Stimulated activated CD8-positive, alpha-beta memory T cell treated with anti-CD3 and anti-CD28 coated beads, Interleukin-7, amount 100 ng/mL, for 48 hours (primary cell): Measurements from ENCODE around the gene PERCC1.
A peak's percentile ranks its signal among the peaks of the same experiment; 100 is the strongest.

Experiments
- DNase-seq, 2 donors: peaks; one replicate each; pipeline ENCODE4 v3.0.0-alpha.2; 2020; ENCODE audit warnings: low read depth in 1 of 2; ENCODE audit errors: extremely low read depth in 1 of 2

Gene PERCC1

DNA sequence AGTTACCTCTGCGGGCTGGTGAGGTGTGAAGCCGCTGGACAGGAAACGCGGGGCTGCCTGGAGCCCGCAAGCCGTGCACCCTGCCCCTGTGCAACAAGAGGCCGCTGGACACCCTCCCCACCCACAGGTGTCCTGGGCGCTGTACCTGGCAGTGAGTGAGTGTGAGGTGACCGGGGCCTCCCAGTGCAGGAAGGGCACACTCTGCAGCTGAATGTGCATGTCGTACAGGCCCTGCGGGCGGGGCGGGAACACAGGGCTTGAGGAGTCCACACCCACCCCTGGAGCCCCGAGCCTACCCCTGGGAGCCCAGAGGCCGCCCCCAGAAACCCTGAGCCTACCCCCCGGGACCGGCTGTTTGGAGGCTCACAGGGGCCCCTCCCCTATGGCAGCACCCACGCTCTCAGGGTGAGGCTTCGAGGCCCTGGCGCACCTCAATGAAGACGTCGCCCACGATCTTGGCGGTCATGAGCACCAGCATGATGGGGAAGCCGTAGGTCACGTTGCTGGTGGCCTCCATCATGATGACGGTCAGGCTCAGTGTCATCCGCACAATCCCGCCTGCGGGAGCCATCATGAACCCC, 17.7 kb downstream of the PERCC1 start:
- DNase-seq, result no peak

- no peak for DNase-seq
Measured at GRCh38 chr16:1449201-1449788, 18.4 kb downstream of the PERCC1 start.

DNA sequence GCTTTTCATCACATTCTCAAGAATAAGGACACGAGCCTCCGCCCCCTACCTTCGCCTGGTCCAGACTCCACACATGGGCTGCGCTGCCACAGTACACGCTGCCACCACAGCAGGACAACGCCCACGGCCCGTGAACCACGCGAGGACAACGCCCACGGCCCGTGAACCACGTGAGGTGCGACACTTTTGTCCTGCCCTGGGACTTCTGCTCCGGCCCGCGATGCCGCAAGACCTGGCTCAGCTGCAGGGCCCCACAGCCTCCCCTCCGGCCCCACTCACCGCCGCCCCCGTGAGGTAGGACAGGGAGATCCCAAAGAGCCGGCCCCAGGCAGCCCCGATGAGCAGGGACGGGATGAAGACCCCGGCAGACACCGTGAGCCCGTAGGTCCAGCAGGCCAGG, 19.3 kb downstream of the PERCC1 start:
- no peak for DNase-seq

- DNase-seq, result no peak
Measured at GRCh38 chr16:1450841-1451240, 20.0 kb downstream of the PERCC1 start.

DNA sequence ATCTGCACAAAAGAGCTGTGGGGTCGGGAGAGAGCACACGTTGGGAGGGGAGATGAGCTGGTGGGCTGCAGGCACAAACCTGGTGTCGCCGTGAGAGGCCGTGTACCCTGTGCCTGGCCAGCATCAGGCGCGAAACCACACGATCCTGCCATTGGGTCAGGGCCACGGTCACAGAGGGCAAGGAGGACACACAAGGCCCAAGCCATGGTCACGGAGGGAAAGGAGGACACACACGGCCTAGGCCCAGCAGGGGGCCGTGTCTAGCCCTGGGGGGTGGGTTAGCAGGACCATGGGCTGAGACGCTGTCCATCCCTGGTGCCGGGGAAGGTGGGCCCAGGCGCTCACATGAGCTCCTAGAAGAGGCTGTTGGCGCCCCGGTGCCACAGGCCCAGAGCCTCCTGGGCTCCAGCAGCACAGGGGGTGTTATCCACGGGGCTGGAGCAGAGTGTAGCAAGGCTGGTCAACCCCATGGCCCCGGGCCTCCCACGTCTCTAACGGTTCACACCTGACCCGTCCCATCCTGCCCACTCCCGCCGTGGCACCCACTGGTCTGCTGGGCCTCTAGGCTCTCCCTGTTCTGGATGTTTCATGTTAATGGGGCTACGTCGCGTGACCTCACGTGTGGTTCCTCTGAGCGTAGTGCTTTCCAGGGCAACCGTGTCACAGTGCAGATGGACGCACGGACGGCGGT, 21.0 kb downstream of the PERCC1 start:
- DNase-seq, result no peak

- DNase-seq, result no peak
Measured at GRCh38 chr16:1452530-1452929, 21.7 kb downstream of the PERCC1 start.

- DNase-seq, result no peak
Measured at GRCh38 chr16:1453316-1453715, 22.4 kb downstream of the PERCC1 start.

- no peak for DNase-seq
Measured at GRCh38 chr16:1454561-1454960, 23.7 kb downstream of the PERCC1 start.

DNA sequence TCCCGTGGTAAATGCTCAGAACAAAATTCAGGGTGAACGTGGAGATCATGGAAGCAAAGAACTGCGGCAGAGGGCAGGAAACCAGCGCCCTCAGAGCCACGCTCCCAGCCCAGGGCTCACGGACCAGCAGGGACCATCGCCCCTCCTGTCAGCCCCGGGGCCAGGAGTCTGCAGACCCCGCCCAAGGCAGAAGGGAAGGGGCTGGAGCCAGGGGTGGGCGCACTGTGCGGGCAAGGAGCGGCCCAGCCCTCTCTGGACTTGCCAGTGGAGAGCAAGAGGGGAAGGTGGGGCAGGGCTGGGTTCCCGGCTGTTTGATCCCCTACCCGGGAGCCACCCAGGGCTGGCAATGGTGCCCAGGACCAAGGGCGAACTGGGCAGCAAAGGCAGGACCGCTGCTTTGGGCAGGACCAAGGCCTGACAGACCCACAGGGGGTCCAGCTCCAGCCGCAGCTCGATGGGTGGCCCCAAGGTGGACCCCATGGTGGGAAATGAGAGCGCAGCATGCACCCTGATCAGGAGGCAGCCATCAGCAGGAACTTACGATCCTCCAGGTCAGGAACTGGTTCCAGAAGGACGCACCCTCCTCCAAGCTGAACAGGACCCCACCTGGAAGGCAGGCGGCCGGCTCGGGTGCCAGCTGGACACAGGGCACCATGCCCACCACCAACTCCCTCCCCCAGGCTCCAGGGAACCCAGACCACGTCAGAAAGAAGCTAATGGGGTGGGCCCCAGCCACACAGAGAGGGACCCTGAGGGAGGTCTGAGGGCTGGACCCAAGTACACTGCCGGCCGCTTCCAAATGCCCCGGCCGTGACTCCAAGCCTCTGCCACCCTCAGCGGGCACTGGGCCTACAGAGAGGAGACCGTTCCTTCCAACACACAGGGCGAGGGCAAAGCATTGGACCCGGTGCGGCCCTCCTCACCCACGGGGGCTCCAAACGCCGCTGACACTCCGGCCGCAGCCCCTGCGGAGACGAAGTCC, 24.6 kb downstream of the PERCC1 start:
- no peak for DNase-seq

DNA sequence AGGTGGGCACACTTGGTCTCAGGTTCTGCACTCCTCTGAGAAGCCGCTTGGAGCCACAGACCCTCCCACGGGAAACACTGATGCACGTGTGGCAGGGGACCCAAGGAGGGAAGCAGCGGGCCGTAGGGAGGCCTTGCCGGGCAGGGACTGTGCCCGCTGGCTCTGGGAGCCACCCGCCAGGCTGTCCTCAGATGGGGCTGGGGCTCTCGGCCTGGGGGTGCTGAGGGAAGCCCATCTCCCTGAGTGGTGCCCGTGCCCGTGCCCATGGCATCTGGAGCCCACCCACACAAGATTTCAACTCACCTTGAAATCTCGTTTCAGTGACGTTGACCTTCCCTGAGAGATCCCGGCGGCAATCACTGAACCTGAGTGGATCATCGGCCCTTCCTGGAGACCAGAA, 26.1 kb downstream of the PERCC1 start:
- no peak for DNase-seq

DNA sequence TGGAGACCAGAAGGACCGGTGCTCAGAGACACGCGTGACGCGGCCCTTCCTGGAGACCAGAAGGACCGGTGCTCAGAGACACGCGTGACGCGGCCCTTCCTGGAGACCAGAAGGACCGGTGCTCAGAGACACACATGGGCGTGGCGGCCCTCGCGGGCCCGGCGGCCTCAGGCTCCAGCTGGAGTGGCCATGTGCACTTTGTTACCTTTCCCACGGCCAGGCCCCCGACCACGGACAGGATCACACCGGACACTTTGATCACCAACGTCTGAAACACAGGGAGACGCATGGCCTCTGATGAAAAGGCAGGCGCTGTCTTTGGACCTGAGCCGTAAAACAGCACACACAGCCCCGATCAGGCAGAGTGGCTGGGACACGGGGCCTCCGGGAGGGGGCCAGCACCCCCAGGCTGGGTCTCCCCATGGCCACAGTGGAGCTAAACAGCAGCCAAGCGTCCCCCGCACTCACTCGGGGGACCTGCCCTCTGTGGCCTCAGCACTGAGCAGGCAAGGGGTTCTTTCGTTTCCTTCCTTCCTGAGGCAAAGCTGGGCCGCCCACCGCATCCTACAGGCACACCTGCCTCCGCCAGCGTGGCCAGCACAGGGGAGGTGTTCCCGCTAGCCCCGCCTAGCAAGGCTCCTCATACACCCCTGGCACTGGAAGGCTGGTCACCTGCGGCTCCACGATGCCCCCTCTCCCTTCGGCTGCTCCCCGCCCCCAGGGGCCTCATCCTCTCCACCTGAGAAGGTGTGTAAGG, 26.8 kb downstream of the PERCC1 start:
- DNase-seq, result no peak

DNA sequence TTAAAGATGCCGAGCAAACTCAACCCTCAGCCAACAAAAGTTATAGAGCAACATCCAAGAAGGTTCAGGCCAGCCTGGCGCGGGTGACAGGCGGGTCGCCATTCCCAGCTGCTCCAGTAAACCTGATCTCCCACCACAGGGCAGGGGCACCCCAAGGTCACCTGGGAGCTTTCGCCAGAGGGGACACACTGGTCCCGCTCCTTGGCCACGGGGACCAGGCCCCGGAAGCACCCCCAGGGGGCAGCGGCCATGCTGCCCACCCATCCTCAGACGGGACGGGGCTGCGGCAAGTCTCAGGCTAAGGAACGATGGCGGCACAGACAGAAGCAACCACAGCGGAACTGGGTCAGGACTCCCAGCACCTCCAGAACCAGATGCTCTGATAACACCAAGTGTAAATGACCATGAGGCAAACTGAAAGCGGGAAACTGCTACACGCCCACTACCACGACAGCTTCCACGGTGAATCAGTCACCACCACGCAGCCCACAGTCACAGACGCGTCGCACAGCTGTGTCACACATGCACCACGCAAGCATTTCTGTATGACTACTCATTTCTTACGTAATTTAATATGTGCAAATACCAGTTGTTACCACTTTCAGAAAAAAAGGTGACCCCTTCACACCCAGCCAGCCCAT, 27.6 kb downstream of the PERCC1 start:
- DNase-seq, result peak; percentile 30 to 47

GRCh38 chr16:1458977-1459341, 28.1 kb downstream of the PERCC1 start:
- no peak for DNase-seq

GRCh38 chr16:1459967-1460366, 29.1 kb downstream of the PERCC1 start:
- no peak for DNase-seq

- DNase-seq, result no peak
Measured at GRCh38 chr16:1460602-1461138, 29.8 kb downstream of the PERCC1 start.

GRCh38 chr16:1461146-1461545, 30.3 kb downstream of the PERCC1 start:
- no peak for DNase-seq

- DNase-seq, result no peak
Measured at GRCh38 chr16:1464196-1464893, 33.5 kb downstream of the PERCC1 start.

- DNase-seq, result no peak
Measured at GRCh38 chr16:1464894-1465566, 34.2 kb downstream of the PERCC1 start.

DNA sequence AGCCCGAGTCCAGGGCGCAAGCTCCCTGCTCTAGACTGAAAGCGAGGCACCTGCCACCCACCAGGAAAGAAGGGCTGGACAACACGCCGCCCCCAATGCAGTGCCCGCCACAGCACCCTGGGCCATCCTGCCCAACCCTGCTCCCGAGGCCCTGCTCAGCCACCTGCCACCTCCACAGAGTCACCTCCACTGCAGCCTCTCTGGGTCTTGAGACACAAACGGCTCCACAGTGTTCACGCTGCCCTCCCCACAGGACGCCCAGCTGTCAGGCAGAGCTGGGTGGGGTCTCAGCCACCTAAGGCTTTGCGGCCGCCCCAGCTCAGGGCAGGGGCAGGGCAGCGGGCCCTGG, 34.7 kb downstream of the PERCC1 start:
- no peak for DNase-seq
